GM12878 (cell line): ENCODE results near the gene RAB3C. TPM values are rescaled to one million over a fixed set of nuclear protein-coding genes. Genes with fewer than 3 reads are reported as not detected.

ENCODE experiments used
- ATAC-seq: fragments of 200-7000 bp; cut with Tn5 transposase; 3 replicates; pipeline ENCODE4 v1.9.1; 2020; ENCODE audit warnings: mild to moderate bottlenecking, moderate library complexity
- BruUV-seq: library from RNA; stranded (reverse); fragments of 400-500 nt; replicated peaks from 2 replicates; lab custom pipeline; 2021; lab: Mats Ljungman, UMichigan
- CTCF ChIA-PET: fragments of 300-600 bp; sonication (Branson Sonifier 250); formaldehyde crosslinking; extraction: SDS; loops from one replicate; lab custom pipeline; 2021; ENCODE audit warnings: inconsistent platforms; lab: Yijun Ruan, JAX
- POLR2A ChIA-PET: fragments of 350-600 bp; formaldehyde crosslinking; extraction: SDS; loops from one replicate; lab custom pipeline; 2021; ENCODE audit warnings: inconsistent platforms; lab: Charles Lee
- RAD21 ChIA-PET: fragments of 300-600 bp; sonication (Branson Sonifier 250); formaldehyde crosslinking; loops from one replicate; lab custom pipeline; 2023; ENCODE audit warnings: antibody characterized with exemption; ENCODE audit not compliant: unreplicated experiment; lab: Charles Lee
- SMC1A ChIA-PET: fragments of 300-600 bp; sonication (Branson Sonifier 250); formaldehyde crosslinking; loops from one replicate; lab custom pipeline; 2023; ENCODE audit not compliant: unreplicated experiment, uncharacterized antibody; lab: Charles Lee
- DNase-seq: peaks from one replicate; pipeline ENCODE4 v3.0.0-alpha.2; 2011; ENCODE audit warnings: low read depth, low spot score
- FAIRE-seq: peaks from 3 replicates; lab custom pipeline; 2011; peaks lifted over from hg19 to GRCh38; lab: Jason Lieb, UNC
- H2AFZ ChIP-seq: 2 replicates; pipeline ENCODE4 v1.6.0; 2011; ENCODE audit warnings: low read depth, low read length, control low read depth; ENCODE audit not compliant: control insufficient read depth
- H3K27ac ChIP-seq: 2 replicates; pipeline ENCODE4 v1.5.1; 2011; ENCODE audit warnings: control low read depth; ENCODE audit not compliant: control insufficient read depth, insufficient read depth
- H3K27me3 ChIP-seq, 2 experiments: replicated peaks in 1 of 2; 2 replicates each; pipeline versions ENCODE4 v1.6.0 to v1.6.1; 2011; ENCODE audit warnings: low read length in 1 of 2; ENCODE audit not compliant: control insufficient read depth in 2 of 2, insufficient read depth in 2 of 2
- H3K36me3 ChIP-seq, 2 experiments: 2 replicates each; pipeline ENCODE4 v1.5.1; 2011; ENCODE audit warnings: low read length in 1 of 2; ENCODE audit not compliant: control insufficient read depth in 2 of 2, insufficient read depth in 2 of 2
- H3K4me1 ChIP-seq: 2 replicates; pipeline ENCODE4 v1.6.1; 2011; ENCODE audit warnings: mild to moderate bottlenecking, low read length, moderate library complexity, mixed read lengths; ENCODE audit not compliant: control insufficient read depth, insufficient read depth
- H3K4me2 ChIP-seq: 2 replicates; pipeline ENCODE4 v1.6.0; 2011; ENCODE audit warnings: control low read depth; ENCODE audit not compliant: control insufficient read depth, insufficient read depth
- H3K4me3 ChIP-seq: fragments of 200-600 bp; sonication (generic); 2 replicates; pipeline ENCODE4 v1.5.1; 2016
- H3K79me2 ChIP-seq: 2 replicates; pipeline ENCODE4 v1.6.0; 2011; ENCODE audit warnings: low read length; ENCODE audit not compliant: control insufficient read depth, insufficient read depth
- H3K9ac ChIP-seq: 2 replicates; pipeline ENCODE4 v1.8.0; 2011; ENCODE audit warnings: low read length, control low read depth, mixed read lengths; ENCODE audit not compliant: control insufficient read depth, insufficient read depth
- H3K9me3 ChIP-seq: replicated peaks from 3 replicates; pipeline ENCODE4 v1.5.1; 2011; ENCODE audit warnings: mild to moderate bottlenecking, low read length; ENCODE audit not compliant: control insufficient read depth, insufficient read depth
- H4K20me1 ChIP-seq: 2 replicates; pipeline ENCODE4 v1.6.0; 2011; ENCODE audit not compliant: control insufficient read depth, insufficient read depth
- RCOR1 ChIP-seq: conservative IDR thresholded peaks from 2 replicates; pipeline ENCODE4 v1.6.1; 2012; ENCODE audit warnings: low read depth, low read length, improper control_type of control experiment
- SREBF1 ChIP-seq: IDR thresholded peaks from 2 replicates; pipeline ENCODE4 v1.6.1; 2012; ENCODE audit warnings: mild to moderate bottlenecking, low read length
- TCF12 ChIP-seq: IDR thresholded peaks from 2 replicates; pipeline ENCODE4 v1.6.1; 2011; ENCODE audit warnings: low read depth, mild to moderate bottlenecking, low read length
- YY1 ChIP-seq: IDR thresholded peaks from 2 replicates; pipeline ENCODE4 v1.6.1; 2011; ENCODE audit warnings: low read depth, mild to moderate bottlenecking, low read length
- WGBS: methylation state at CpG from one replicate; pipeline ENCODE4 v1.1.6; 2016; ENCODE audit warnings: low lambda C conversion rate; ENCODE audit not compliant: insufficient replicate concordance, insufficient coverage; ENCODE audit errors: missing lambda C conversion rate; 5-methylcytosine and 5-hydroxymethylcytosine counted together
- in situ Hi-C: fragments of 300-500 bp; cut with MboI; formaldehyde crosslinking; loops from 9 replicates; pipeline ENCODE4 v1.14.3; 2018; ENCODE audit warnings: mixed read lengths
- intact Hi-C: fragments of 100-400 bp; cut with micrococcal nuclease; formaldehyde crosslinking; loops from one replicate; pipeline ENCODE4 v1.14.2; 2022; ENCODE audit not compliant: unreplicated experiment
- polyA plus RNA-seq, 11 experiments: library from polyadenylated mRNA; depleted of rRNA in 4 of 11; unstranded in 6 of 11; stranded (reverse) in 5 of 11; fragments of >200 nt; fragmentation: Nextera tagmentation in 4 of 11; fragmentation: Illumina TruSeq in 1 of 11; extraction: Ambion mirVana in 4 of 11; extraction: Trizol in 1 of 11; gene quantifications; 1 replicate in 1 of 11; 2 replicates in 10 of 11; pipeline versions ENCODE4 v1.2.1 to v1.2.3, GENCODE V29; 2011 to 2016; ENCODE audit warnings: inconsistent platforms in 2 of 11, missing spikeins in 2 of 11, low read depth in 1 of 11
- total RNA-seq, 4 experiments: library from RNA; depleted of rRNA in 3 of 4; stranded (reverse); fragments of >200 nt in 3 of 4; fragmentation: Illumina TruSeq in 1 of 4; extraction: Trizol in 1 of 4; gene quantifications; 2 replicates each; pipeline versions ENCODE4 v1.2.1 to v1.2.3, GENCODE V29; 2013 to 2021
- TF ChIP-seq, protein P1 (sequence below): fragments of 150-350 bp; IDR thresholded peaks from 2 replicates; pipeline ENCODE4 v1.6.1; 2016; ENCODE audit warnings: low read depth, low read length

RAB3C gene
- total and polyA plus RNA-seq, 10 of the 15 experiments (the other 5 are each of a cell fraction or from before 2014, with no cell fraction given), result not detected

DNA sequence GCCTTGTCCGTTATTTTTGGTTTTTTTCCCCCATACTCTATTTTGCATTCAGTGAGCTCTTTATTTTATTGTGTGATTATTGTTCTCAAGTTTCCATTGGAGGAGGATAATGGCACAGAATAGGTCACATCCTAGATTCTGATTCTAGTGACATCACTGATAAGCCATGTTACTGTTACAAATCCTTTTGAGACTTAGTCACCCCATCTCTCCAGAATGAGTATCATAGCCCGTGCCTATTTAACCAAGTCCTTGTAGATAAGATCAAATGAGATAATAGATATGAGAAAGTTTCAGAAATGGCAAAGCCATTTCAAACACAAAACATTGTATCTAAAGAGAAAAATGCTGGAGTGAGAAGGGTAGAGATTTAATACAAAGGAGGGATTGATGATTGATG lies 242.6 kb downstream of the RAB3C start:
- Histone ChIP-seq H3K9me3 (no peaks in the 10 kb centered on the region), H3K4me1 (no peaks in the 10 kb centered on the region), H3K9ac (no peak overlapping the region), H3K27me3 (peaks cover 0 to 1% of the 10 kb centered on the region in 2 experiments; a peak in 1 of 4 replicates), H3K4me2 (no peak overlapping the region), H3K79me2 (no peaks in the 10 kb centered on the region)
- no peak for DNase-seq
- SMC1A ChIA-PET, result no interaction called here
- WGBS, result 22% methylated on average over 2 of the region's 2 CpGs
- POLR2A ChIA-PET, result no interaction called here
- TF ChIP-seq TCF12 (no peak), RCOR1 (no peak), YY1 (no peak), SREBF1 (no peak)
- TF ChIP-seq, protein P1, sequence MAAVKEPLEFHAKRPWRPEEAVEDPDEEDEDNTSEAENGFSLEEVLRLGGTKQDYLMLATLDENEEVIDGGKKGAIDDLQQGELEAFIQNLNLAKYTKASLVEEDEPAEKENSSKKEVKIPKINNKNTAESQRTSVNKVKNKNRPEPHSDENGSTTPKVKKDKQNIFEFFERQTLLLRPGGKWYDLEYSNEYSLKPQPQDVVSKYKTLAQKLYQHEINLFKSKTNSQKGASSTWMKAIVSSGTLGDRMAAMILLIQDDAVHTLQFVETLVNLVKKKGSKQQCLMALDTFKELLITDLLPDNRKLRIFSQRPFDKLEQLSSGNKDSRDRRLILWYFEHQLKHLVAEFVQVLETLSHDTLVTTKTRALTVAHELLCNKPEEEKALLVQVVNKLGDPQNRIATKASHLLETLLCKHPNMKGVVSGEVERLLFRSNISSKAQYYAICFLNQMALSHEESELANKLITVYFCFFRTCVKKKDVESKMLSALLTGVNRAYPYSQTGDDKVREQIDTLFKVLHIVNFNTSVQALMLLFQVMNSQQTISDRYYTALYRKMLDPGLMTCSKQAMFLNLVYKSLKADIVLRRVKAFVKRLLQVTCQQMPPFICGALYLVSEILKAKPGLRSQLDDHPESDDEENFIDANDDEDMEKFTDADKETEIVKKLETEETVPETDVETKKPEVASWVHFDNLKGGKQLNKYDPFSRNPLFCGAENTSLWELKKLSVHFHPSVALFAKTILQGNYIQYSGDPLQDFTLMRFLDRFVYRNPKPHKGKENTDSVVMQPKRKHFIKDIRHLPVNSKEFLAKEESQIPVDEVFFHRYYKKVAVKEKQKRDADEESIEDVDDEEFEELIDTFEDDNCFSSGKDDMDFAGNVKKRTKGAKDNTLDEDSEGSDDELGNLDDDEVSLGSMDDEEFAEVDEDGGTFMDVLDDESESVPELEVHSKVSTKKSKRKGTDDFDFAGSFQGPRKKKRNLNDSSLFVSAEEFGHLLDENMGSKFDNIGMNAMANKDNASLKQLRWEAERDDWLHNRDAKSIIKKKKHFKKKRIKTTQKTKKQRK, result no peak
- TF ChIP-seq, all 136 proteins: peak for 0
- Histone ChIP-seq H2AFZ (no peak overlapping the region), H3K36me3 (no peaks in the 10 kb centered on the region), H3K4me3 (no peak overlapping the region), H4K20me1 (no peaks in the 10 kb centered on the region), H3K27ac (no peak overlapping the region)
- intact Hi-C loops (no loop called here), in situ Hi-C loops (loop anchor here (25.0 kb wide), 1 partner anchor 1038 kb away; no protein-coding TSS in a partner anchor)
- FAIRE-seq (no peak), ATAC-seq (no peak)
- RAD21 ChIA-PET, result no interaction called here
- CTCF ChIA-PET, result interaction anchor here (1.4 to 1.6 kb wide), 2 partner anchors 23 to 25 kb away, joined by 4 read pairs; no protein-coding TSS in a partner anchor
- BruUV-seq, result no TSS peak
